ENCODE data around the gene PHF12.

DNA sequence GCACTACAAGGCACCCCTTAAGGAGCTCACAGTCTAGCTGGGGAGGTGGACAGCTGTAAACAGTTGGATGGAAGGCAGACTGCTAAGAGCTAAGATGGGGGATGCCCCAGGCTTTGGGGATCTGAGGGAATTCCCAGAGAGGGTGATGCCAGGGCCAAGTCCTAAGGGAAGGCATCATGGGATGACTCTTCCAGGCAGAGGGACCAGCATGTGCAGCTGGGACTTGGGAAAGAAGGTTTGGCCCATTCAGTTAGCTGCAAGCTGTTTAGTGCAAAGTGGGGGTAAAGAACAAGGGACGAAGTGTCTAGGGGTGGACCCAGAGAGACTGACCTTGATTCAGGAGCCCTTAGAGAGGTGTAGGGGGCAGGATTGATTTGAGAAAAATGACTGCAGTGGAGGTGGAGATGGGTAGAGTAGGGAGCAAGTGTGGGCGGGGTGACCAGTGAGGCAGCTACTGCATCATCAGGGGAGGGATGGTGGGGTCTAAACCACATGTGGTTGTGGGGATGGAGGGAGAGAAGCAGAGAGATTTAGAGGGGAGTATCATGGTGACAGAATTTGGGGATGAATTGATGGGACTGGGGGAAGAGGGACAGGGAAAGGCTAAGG, 27.1 kb upstream of the PHF12 start:
- TF ChIP-seq, protein P1, sequence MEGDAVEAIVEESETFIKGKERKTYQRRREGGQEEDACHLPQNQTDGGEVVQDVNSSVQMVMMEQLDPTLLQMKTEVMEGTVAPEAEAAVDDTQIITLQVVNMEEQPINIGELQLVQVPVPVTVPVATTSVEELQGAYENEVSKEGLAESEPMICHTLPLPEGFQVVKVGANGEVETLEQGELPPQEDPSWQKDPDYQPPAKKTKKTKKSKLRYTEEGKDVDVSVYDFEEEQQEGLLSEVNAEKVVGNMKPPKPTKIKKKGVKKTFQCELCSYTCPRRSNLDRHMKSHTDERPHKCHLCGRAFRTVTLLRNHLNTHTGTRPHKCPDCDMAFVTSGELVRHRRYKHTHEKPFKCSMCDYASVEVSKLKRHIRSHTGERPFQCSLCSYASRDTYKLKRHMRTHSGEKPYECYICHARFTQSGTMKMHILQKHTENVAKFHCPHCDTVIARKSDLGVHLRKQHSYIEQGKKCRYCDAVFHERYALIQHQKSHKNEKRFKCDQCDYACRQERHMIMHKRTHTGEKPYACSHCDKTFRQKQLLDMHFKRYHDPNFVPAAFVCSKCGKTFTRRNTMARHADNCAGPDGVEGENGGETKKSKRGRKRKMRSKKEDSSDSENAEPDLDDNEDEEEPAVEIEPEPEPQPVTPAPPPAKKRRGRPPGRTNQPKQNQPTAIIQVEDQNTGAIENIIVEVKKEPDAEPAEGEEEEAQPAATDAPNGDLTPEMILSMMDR (conservative IDR thresholded peaks at IDR 0.05 in 1 of 2, IDR thresholded peaks at IDR 0.05 in 1 of 2; ENCODE audit: low read depth in 1 of 2, low read length in 2 of 2) = no peak
- no peak for TF ChIP-seq EZH2 (IDR thresholded peaks at IDR 0.05; ENCODE audit: low read length, missing control alignments)
